HepG2 (cell line): ENCODE data around the gene DNAJB2. TPM values are rescaled to one million over a fixed set of nuclear protein-coding genes. Genes with fewer than 3 reads are reported as not detected.

Experiments used
- CBX2 ChIP-seq, 2 experiments: fragments of 200-600 bp in 1 of 2; sonication (generic); formaldehyde crosslinking in 1 of 2; IDR thresholded peaks; 2 replicates each; pipeline versions ENCODE4 v1.7.0 to v1.8.1; 2018 to 2022; ENCODE audit warnings: low read depth in 2 of 2, low read length in 1 of 2, mild to moderate bottlenecking in 1 of 2, missing genetic modification reagents in 1 of 2
- KLF13 ChIP-seq: sonication (generic); formaldehyde crosslinking; IDR thresholded peaks from 2 replicates; pipeline ENCODE4 v1.4.0; 2020; ENCODE audit warnings: mild to moderate bottlenecking, missing genetic modification reagents
- ZBTB40 ChIP-seq, 2 experiments: fragments of 450-650 bp in 1 of 2; sonication (generic) in 1 of 2; formaldehyde crosslinking in 1 of 2; IDR thresholded peaks; 2 replicates each; pipeline versions ENCODE4 v1.6.1 to v1.8.0; 2016 to 2022; ENCODE audit warnings: antibody characterized with exemption in 1 of 2, mild to moderate bottlenecking in 1 of 2, missing genetic modification reagents in 1 of 2
- ZNF672 ChIP-seq: sonication (generic); formaldehyde crosslinking; IDR thresholded peaks from 2 replicates; pipeline ENCODE4 v1.8.1; 2022; ENCODE audit warnings: missing genetic modification reagents
- polyA plus RNA-seq, 8 experiments: library from polyadenylated mRNA; depleted of rRNA in 3 of 8; stranded (reverse) in 7 of 8; unstranded in 1 of 8; fragments of >200 nt; fragmentation: Illumina TruSeq in 4 of 8; extraction: Trizol in 4 of 8; gene quantifications; 2 replicates each; pipeline versions ENCODE4 v1.2.1 to v1.2.3, GENCODE V29; 2011 to 2016; ENCODE audit warnings: low read depth in 4 of 8, missing spikeins in 1 of 8, mixed read lengths in 1 of 8; ENCODE audit not compliant: insufficient read depth in 1 of 8
- total RNA-seq, 5 experiments: library from RNA; depleted of rRNA; stranded (reverse); fragments of >200 nt; fragmentation: Illumina TruSeq; extraction: Trizol; gene quantifications; 2 replicates each; pipeline ENCODE4 v1.2.3, GENCODE V29; 2016; ENCODE audit warnings: low read depth in 1 of 5
- TF ChIP-seq, protein P1 (sequence below): sonication (generic); formaldehyde crosslinking; conservative IDR thresholded peaks from 2 replicates; pipeline ENCODE4 v1.4.0; 2020; ENCODE audit warnings: missing genetic modification reagents
- TF ChIP-seq, protein P2 (sequence below): IDR thresholded peaks from 2 replicates; pipeline ENCODE4 v1.6.1; 2016; ENCODE audit warnings: low read depth, missing genetic modification reagents, missing compliant biosample characterization

Gene DNAJB2
- total and polyA plus RNA-seq, 2 of the 13 experiments (the other 11 are each of a cell fraction or from before 2014, with no cell fraction given): 21.3 to 31.1 TPM

DNA sequence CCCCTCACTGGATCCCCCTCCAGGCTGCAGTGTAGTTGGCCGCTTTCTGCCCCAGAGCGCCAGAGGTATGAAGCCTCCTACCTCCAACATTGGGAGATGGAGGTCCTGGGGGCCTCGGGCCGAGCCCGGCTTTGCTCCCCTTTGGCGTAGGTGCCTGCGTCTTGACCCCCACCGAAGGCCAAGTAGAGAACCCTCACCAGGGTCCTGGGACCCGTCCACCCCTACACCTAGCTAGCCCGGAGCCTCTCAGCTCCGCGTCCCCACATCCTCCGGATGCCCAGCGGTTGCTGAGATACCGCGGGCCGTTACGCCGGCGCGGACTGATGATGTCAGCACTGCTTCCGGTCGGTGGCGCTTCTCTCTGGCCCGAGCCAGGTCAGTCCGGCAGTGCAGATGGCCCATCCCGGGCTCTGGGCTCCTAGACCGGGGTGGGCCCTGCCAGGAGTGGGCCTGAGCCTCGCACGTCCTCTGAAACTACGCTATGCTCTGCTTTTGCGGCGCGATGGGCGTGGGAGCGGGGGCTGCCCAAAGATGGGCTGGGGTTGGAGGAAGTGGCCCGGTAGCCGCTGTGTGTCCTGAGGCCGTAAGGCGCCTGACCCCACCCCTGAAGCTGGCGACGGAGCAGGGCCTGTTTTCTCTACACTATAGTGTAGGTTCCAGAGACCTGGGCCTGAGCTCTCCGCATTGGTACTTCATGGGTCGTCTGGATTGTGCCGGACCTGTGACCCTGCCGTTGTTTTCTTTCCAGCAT lies 33.8 kb upstream of the DNAJB2 start, which contains the start of the genes GLB1L and STK16 (continued):
- TF ChIP-seq, protein P1, sequence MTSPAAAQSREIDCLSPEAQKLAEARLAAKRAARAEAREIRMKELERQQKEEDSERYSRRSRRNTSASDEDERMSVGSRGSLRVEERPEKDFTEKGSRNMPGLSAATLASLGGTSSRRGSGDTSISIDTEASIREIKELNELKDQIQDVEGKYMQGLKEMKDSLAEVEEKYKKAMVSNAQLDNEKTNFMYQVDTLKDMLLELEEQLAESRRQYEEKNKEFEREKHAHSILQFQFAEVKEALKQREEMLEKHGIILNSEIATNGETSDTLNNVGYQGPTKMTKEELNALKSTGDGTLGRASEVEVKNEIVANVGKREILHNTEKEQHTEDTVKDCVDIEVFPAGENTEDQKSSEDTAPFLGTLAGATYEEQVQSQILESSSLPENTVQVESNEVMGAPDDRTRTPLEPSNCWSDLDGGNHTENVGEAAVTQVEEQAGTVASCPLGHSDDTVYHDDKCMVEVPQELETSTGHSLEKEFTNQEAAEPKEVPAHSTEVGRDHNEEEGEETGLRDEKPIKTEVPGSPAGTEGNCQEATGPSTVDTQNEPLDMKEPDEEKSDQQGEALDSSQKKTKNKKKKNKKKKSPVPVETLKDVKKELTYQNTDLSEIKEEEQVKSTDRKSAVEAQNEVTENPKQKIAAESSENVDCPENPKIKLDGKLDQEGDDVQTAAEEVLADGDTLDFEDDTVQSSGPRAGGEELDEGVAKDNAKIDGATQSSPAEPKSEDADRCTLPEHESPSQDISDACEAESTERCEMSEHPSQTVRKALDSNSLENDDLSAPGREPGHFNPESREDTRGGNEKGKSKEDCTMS: peak; percentile 57; the same call in 1 of the 2 replicates
- TF ChIP-seq, protein P2, sequence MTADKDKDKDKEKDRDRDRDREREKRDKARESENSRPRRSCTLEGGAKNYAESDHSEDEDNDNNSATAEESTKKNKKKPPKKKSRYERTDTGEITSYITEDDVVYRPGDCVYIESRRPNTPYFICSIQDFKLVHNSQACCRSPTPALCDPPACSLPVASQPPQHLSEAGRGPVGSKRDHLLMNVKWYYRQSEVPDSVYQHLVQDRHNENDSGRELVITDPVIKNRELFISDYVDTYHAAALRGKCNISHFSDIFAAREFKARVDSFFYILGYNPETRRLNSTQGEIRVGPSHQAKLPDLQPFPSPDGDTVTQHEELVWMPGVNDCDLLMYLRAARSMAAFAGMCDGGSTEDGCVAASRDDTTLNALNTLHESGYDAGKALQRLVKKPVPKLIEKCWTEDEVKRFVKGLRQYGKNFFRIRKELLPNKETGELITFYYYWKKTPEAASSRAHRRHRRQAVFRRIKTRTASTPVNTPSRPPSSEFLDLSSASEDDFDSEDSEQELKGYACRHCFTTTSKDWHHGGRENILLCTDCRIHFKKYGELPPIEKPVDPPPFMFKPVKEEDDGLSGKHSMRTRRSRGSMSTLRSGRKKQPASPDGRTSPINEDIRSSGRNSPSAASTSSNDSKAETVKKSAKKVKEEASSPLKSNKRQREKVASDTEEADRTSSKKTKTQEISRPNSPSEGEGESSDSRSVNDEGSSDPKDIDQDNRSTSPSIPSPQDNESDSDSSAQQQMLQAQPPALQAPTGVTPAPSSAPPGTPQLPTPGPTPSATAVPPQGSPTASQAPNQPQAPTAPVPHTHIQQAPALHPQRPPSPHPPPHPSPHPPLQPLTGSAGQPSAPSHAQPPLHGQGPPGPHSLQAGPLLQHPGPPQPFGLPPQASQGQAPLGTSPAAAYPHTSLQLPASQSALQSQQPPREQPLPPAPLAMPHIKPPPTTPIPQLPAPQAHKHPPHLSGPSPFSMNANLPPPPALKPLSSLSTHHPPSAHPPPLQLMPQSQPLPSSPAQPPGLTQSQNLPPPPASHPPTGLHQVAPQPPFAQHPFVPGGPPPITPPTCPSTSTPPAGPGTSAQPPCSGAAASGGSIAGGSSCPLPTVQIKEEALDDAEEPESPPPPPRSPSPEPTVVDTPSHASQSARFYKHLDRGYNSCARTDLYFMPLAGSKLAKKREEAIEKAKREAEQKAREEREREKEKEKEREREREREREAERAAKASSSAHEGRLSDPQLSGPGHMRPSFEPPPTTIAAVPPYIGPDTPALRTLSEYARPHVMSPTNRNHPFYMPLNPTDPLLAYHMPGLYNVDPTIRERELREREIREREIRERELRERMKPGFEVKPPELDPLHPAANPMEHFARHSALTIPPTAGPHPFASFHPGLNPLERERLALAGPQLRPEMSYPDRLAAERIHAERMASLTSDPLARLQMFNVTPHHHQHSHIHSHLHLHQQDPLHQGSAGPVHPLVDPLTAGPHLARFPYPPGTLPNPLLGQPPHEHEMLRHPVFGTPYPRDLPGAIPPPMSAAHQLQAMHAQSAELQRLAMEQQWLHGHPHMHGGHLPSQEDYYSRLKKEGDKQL (CRISPR knock-in tag): peak; percentile 57; the same call in 1 of the 2 replicates
- no peak for TF ChIP-seq KLF13 (CRISPR knock-in tag)
- TF ChIP-seq CBX2 (IDR thresholded peaks at IDR 0.05; ENCODE audit: low read depth, low read length): no peak
- TF ChIP-seq CBX2 (CRISPR knock-in tag; IDR thresholded peaks at IDR 0.05; ENCODE audit: low read depth): peak; percentile 90; the same call in 1 of the 2 replicates
- no peak for TF ChIP-seq ZNF672 (CRISPR knock-in tag)
- peak; percentile 35 for TF ChIP-seq ZBTB40 (IDR thresholded peaks at IDR 0.05)
- peak; percentile 90 for TF ChIP-seq ZBTB40 (CRISPR knock-in tag; IDR thresholded peaks at IDR 0.05)
